ENCODE measurements around the gene CA5A. TPM values are rescaled to one million over a fixed set of nuclear protein-coding genes. Genes with fewer than 3 reads are reported as not detected.

Gene CA5A
- total and polyA plus RNA-seq, 2 of the 13 experiments (the other 11 are each of a cell fraction or from before 2014, with no cell fraction given), result 66.8 to 106 TPM

DNA sequence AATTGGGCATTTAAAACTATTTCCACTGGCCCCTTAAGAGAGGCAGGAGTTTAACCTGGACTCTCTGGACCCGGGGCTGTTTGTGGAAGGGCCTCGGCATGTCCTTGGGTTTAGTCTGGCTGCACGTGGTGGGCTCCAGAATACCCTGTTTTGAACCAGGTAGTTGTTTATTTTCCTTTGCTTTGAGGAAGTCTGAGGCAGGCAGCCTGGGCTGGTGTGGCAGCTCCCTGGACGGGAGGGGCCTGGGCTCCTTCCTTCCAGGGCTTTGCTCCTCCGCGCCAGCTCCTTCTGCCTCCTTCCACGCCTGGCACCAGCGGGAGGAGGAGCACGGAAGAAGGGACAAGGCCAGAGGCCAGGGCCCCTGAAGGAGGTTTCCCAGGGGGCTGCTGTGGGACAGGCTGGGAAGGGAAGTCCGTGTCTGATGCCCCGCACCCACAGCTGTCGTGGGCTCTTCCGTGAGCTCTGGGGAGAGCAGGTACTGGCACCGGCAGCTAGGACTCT is 30.4 kb upstream of the CA5A start (continued):
- TF ChIP-seq ARNTL (CRISPR knock-in tag; IDR thresholded peaks at IDR 0.05) (no peak), FOXA1 (IDR thresholded peaks at IDR 0.05) (no peak), FOXA1 (CRISPR knock-in tag; IDR thresholded peaks at IDR 0.05) (peak; percentile 42; the same call in 1 of the 2 replicates), POLR2G (IDR thresholded peaks at IDR 0.05; ENCODE audit: low read depth, low read length) (no peak), ZNF7 (CRISPR knock-in tag; IDR thresholded peaks at IDR 0.05) (no peak), MTA1 (CRISPR knock-in tag; IDR thresholded peaks at IDR 0.05; ENCODE audit: borderline replicate concordance) (peak; percentile 64; the same call in 1 of the 2 replicates), ZSCAN12 (CRISPR knock-in tag; IDR thresholded peaks at IDR 0.05) (no peak), GLI4 (CRISPR knock-in tag; IDR thresholded peaks at IDR 0.05; ENCODE audit: borderline replicate concordance) (no peak), ZSCAN21 (CRISPR knock-in tag; IDR thresholded peaks at IDR 0.05; ENCODE audit: borderline replicate concordance) (no peak), HMG20B (CRISPR knock-in tag; conservative IDR thresholded peaks at IDR 0.05) (no peak), EHMT2 (IDR thresholded peaks at IDR 0.05; ENCODE audit: borderline replicate concordance, low read depth, low read length) (no peak), ZBTB40 (IDR thresholded peaks at IDR 0.05) (no peak), ZBTB40 (CRISPR knock-in tag; IDR thresholded peaks at IDR 0.05) (no peak; the same call in 1 of the 2 replicates), TCF7 (IDR thresholded peaks at IDR 0.05; ENCODE audit: low read depth) (no peak), ZSCAN30 (CRISPR knock-in tag; IDR thresholded peaks at IDR 0.05) (no peak), ZFP36 (IDR thresholded peaks at IDR 0.05; ENCODE audit: borderline replicate concordance, low read depth, low read length, partially characterized antibody) (no peak), RXRA (CRISPR knock-in tag; IDR thresholded peaks at IDR 0.05) (0 out of 2 replicates have a peak, but pooled peaks have one; percentile 21), SIN3A (IDR thresholded peaks at IDR 0.05; ENCODE audit: borderline replicate concordance, low read depth, low read length) (no peak), ARID3A (IDR thresholded peaks at IDR 0.05; ENCODE audit: low read depth, low read length) (no peak)
- TF ChIP-seq, protein P1, sequence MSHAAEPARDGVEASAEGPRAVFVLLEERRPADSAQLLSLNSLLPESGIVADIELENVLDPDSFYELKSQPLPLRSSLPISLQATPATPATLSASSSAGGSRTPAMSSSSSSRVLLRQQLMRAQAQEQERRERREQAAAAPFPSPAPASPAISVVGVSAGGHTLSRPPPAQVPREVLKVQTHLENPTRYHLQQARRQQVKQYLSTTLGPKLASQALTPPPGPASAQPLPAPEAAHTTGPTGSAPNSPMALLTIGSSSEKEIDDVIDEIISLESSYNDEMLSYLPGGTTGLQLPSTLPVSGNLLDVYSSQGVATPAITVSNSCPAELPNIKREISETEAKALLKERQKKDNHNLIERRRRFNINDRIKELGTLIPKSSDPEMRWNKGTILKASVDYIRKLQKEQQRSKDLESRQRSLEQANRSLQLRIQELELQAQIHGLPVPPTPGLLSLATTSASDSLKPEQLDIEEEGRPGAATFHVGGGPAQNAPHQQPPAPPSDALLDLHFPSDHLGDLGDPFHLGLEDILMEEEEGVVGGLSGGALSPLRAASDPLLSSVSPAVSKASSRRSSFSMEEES (CRISPR knock-in tag; IDR thresholded peaks at IDR 0.05), result peak; percentile 61; the same call in 1 of the 2 replicates
